GM19397 (cell line): ENCODE results near the gene IGF1R.

ENCODE experiments used
- ATAC-seq: cut with Tn5 transposase; IDR thresholded peaks from one replicate; pipeline ENCODE4 v1.9.1; 2021; ENCODE audit warnings: mild to moderate bottlenecking, moderate library complexity; ENCODE audit not compliant: unreplicated experiment

Gene IGF1R

DNA sequence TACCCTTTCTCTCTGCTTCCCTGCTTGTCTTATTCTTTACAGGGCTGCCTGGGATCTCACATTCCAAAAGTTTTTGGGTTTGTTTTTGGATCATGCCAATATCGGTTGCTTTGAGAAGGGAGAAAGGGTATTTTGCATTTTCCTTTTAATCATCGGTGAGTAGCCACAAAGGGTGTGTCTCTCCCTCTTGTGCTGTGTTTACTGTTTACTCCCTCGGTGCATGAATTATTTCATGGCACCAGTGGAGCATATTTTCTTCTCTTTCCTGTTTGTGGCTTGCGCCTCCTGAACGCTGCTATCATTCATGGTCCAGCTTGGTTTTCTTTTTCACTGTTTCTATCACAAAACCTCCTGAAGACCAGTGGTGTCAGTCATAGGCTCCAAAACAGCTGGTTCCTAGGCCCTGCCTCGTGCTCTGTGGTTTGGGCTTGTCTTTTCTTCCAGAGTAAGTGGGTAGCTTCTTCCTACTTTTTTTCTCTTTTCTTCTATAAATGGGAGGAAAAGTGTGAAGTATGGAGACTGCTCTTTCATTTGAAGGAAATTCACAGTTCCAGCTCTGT lies 54.9 kb downstream of the IGF1R start:
- no peak for ATAC-seq

DNA sequence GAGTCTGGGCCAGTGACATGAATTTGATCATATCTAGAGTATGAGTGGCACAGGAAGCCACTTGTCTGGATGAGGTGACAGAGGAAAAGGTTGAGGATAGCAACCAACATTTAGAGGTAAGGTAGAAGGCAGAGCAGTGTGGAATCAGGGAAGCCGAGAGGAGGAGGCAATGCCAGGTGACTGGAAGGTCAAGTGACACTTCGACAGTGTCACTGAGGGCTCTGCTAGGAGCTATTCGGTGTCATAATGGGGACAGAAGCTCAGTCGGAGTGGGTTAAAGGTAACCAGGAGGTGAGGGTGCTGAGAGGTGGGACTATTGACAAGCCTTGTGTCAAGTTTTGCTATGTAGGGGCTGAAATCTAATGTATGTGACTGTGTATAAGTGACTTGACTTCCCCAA lies 56.7 kb downstream of the IGF1R start:
- ATAC-seq: no peak

DNA sequence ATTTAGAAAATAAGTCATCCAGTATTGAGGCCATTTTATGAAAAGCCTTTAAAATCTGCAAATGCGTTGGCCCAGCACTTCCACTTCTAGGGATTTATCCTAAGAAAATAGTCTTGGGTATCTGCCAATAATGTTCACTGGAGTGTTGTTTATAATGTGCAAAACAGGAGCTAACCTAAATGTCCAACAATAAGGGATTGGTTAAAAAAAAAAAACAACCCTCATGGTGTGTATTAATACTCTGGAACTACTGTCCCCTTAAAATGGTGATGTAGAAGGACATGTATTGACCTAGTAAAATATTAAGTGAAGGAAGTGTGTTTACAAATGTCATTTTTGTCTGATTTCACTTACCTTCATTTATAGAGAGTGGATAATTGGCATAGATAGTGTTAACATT lies 58.0 kb downstream of the IGF1R start:
- ATAC-seq: no peak

DNA sequence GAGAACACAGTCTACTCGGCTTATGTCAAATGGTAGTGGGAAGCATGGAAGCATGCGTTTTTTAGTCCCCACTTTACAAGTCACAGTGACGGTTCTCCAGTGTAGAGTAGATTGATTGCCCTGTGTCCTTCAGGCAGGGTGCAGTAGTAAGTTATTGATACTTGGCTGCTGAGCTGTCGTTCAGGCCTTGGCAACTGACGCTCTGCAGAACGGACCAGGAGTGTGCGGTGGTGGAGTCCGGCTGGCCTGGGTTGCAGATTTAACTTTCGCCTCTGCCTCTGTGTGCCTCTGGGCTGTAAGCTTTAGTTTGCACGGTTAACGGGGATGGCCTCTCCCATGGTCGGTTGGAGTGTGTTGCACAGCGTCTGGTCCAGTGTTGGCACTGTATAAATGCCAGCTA lies 58.6 kb downstream of the IGF1R start:
- no peak for ATAC-seq

DNA sequence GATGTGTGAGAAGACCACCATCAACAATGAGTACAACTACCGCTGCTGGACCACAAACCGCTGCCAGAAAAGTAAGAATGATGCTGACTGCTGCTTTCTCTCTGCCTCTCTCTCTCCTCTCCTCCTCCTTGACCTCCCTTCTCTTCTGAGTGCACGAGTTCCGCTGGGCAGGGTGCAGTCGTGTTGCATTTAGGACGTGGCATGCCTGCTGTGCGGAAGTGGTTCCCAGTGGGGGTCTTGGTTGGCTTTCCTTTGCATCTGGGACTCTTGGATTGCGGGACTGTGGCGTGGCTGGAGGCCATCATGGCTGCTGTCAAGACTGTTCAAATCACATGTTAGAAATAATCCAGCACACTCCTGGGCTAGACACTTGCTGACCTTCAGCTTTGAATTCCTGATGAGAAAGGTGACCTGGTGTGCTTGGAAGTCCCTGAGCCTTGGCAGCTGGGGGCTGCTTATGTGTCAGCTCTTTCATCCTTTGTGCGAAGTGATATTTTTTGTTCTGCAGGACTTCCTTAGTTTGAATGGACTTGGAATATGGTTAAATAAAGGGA lies 59.8 kb downstream of the IGF1R start:
- ATAC-seq: no peak

DNA sequence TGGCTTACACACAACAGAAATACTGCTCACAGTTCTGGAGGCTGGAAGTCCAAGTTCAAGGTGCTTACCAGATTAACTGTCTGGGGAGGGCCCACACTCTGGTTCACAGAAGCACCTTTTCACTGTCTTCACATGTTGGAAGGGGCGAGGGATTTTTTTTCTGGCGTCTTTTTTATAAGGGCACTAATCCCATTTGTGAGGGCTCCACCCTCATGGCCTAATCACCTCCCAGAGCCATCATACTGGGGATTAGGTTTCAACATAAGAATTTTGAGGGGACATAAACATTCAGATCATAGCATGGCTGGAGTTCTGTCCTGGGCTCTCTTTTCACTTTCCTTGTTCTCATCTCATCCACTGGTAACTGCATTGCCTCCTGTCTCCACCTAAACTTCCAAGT lies 63.5 kb downstream of the IGF1R start:
- ATAC-seq: no peak

DNA sequence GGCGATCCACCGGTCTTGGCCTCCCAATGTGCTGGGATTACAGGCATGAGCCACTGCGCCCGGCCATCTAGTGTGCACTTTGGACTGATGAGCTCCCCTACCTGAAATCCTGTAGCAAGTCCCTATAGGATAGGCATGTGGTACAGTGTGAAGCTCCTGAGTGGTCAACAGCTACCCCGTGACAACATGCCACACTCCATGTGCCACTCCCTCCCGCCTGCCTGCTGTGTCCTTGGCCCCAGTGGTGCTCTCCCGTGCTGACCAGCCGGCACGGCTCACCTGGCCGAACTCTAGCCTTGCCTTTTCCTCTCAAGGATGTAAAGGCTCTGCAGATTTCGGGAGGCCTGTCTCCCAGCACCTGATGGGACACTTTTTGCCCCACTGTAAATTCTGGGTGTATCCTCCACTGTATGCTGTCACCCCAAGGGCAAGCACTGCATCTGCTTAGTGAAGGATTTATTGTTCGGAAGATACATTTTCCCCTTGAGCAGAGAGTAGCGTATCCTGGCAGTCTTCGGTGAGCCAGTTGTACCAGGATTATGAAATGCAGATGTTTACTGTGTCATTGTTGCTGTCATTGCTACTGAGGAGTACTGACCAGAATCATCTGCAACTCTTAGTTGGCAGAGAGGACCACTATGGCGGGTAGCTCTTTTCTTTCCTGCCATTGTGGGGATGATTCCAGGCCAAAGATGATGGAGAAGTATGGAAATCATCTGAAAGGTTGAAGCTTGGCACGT lies 64.7 kb downstream of the IGF1R start:
- no peak for ATAC-seq

DNA sequence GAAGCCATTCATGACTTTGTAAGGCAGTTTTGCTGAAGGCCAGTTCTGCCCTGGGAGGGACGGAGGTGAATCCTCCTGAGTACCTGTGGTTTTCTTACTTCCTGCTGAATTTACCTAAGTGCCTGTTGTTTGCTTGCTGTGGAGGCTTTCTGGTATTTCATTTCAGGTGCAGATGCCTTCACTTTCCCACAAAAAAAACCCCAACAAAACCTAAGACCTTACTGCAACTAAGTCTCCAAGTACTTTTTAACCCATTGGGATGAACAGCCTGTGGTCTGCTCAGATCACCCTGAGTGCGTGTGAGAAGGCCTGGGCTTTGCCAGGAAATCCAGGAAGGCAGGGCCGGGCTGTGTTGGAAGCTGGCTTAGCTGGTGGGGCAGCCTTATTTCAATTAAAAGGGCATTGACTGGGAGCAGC lies 65.3 kb downstream of the IGF1R start:
- no peak for ATAC-seq

DNA sequence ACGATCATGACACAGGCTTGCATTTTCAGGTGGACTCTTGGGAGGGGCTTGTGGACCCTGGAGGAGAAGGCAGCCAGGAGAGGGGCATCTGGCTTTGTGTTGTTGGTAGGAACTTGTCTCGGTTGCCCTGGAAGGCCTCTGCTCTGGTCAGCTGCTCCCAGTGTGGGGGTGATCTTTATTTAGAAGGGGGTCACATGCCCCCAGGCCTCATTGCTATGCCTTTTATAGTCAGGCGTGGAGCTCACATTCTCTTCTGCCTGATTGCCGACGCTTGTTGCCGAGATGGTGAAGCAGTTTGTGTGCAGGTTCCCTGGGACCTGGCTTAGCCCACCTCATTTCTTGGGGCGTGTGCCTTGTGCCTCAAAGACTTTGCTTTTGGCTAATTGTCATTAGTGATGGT lies 66.6 kb downstream of the IGF1R start:
- ATAC-seq: no peak

DNA sequence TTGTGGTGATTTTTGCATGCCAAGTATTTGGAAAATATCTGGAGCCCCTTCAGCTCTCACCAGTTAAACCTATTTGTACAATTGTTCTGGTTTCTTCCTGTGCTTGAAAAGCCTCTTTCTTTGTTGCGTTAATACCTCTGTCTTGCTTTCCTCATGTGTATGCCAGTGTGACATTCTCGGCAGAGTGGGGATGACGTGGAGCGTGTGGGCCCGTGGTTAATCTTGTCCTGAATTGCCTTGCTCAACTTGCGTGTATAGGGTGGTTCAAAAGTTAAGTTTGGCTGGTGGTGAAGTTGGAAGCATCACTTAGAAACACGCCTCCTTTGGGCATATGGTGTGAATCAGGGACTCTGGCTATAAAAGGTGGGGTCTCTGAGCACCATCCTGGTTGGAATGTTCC lies 67.1 kb downstream of the IGF1R start:
- ATAC-seq: no peak

DNA sequence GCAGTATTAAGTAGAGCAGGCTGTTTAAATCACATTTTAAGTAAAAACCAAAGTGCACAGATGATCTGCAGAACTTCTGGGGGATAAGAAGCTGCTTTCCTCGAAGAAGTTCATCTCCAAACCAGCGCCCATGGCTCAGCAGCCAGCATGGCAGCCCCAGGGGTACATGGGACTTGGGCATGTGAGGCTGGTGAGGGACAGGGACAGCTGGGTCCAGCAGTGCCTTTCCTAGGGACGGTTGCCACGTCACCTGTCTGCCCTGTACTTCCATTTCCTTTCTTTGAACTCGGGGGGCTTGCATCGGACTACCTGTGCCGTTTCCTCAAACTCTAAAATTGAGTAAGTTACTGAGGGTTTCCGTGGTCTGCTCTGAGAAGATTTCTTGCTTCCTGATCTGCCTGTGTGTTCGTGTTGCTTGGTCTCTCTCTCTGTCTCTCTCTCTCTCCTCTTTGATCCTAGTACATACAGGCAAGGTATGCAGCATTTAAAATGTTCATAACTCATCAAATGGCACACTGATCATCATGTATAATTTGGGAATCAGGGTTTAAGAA lies 67.6 kb downstream of the IGF1R start:
- no peak for ATAC-seq

DNA sequence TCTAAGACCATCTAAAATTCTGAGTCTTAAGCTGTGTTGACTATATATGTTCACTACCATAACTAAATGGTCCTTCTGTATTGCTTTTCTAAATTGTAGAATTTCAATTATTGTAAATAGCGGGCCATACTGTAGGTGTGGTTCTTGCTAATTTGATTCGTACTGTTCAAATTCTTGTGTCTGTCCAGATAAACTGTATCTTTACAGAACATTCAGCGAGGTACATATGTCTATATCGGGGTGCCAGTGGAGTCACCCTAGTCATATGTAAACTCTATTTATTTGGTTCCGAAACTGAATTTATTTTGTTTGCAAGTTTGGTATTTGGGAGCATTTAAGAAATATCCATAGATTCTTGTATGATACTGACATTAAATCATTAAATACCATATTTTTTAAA lies 69.0 kb downstream of the IGF1R start:
- no peak for ATAC-seq

DNA sequence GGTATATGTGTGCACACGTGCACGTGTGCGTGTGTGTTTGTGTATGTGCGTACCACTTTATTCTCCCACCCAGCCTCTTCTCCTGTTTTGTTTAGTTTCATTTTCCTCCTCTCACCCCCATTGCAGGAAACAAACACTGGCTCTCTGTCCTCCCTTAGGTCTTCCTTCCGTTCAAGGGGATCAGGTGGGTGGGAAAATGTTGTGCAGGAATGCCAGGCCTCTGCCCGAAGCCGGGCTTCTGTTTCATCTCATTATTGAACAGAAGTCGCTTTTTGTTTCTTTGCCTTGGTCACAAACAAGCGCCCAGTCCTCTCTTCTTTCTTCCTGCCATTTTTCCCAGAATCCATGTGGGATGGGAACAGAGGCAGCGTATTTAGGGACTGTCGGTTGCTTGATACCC lies 69.6 kb downstream of the IGF1R start:
- no peak for ATAC-seq

DNA sequence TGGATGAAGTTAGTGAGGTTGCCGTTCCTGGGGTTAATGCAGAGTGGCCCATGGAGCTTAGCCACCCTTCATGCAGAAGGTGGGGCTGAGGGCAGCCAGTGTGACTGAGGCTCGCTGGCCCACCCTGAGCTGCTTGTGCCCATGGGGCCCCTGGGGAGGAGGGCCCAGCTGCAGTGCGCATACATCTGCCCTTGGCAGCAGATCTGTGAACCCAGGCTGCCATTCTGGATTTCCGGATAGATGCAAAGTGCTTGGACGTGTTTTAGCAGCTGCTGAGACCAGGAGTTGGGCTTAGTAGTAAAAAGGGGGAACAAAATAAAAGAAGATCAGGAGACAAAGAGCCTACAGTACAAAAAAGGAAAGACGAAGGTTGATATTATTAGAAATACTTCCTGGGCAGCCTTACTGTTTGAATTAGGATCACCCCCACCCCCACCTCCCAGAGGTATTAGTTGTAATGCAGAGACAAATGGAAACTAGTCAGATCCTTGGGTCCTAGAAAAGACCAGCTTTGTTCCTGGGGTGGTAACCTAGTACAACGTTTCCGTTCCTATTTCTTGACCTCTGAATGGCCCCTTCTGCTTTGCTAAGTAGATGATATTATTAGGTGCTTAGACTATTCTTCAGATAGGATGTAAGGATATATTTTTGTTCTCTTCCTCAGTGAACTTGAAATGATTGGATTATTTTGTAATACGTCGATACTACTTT lies 70.2 kb downstream of the IGF1R start:
- ATAC-seq: no peak

DNA sequence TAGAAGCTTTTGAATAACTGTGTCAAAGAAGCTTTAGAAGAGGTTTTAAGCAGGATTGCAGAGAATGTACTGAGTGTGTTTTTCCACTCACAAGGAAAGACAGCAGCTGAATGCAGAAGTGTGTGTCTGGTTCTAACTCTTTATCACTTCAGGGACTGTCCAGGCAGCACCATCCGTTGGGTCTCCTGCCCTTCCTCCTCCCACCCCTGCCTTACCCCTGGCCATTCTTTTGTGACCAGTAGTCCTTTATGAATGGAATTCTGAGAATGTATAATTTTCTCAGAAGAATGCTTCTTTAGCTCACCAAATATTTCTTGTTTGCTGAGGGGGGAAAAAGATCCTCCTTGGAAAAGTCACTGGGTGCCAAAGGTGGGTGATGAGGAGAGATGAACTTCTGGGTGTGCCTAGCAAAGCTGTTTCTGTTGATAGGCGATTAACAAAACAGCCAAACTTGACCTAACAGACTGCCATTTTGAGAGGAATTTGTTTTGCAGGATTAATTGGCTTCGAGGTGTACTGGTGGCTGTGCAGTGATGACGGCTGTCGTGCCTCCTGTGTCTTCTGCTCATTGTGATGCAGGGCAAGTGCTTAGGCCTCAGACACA lies 70.9 kb downstream of the IGF1R start:
- ATAC-seq: no peak

DNA sequence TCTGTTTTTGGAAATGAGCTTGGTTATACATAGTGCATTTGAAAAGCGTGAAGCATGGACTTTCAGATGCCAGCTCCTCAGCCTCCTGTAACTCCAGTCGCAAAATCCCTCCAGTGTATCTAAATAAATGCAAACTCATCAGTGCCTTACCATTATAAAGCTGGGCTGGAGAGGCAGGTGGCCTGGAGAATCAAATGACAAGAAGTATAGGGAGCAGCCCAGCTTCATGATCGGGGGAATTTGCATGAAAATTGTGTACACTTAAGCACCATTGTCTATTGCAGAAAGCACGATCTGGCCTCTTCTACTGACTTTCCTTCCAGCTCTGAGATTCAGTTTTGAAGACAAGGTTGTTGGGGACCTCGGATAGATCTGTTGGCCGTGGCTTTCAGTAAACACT lies 71.7 kb downstream of the IGF1R start:
- no peak for ATAC-seq

DNA sequence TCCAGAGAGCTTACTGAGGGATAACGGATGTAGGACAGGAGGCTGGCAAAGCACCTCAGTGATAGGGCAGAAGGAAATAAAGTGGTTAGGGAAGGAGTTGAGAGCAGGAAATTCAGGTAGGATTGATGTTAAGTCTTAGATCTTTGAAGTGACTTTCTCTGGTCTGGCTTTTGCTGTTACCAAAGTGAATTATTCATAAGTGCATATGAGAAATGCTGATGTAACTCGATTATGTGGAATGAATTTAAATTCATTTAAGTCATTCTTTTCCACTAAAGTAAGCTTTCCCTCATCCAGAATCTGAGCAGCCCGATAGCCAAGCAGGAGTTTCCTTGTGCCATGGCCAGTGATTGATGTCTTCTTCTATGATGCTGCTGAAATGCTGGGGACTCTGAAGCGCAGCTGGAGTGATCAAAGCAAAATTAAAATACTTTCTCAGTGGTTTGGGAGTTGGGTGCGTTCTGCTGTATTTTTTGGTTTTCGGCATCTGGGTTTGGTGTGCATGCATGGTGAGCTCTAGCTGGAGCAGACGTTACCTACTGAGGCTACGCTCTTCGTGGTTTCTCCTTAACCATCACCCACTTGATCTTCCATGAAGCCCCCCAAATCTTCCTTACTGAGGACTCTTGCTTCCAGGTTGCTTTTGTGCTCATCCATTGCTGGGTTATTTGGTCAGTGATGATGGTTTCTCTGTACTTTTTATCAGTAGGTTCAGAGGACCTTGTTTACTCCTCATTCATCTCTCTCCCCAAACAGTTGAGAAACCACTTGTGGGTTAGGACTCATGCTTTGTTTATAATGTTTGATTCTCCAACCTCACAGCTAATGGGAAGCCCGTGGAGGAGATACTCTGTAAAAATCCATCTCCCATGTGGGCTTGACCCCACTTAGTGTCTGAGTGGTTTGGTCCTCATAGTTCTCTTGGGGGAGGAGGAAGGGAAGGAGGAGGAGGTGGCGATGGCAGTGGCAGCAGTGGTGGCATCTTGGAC lies 72.5 kb downstream of the IGF1R start:
- no peak for ATAC-seq

DNA sequence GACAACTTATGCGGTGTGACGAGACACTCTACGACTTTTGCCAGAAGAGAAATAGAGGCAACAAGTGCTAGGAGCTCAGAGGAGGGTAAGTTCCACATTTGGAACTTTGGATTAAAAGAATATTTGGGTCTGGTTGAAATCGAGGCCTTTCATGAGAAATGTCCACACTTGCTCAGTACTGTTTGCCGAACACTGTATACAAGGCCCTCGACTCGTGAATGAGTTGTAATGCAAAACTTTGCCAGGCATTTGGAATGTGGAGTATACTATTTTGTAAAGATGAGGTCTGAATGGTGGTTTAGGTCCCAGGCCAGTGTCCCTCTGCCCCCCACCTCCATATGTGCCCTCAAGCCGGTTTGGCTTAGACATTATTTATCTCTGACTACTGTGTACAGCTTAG lies 73.9 kb downstream of the IGF1R start:
- no peak for ATAC-seq

DNA sequence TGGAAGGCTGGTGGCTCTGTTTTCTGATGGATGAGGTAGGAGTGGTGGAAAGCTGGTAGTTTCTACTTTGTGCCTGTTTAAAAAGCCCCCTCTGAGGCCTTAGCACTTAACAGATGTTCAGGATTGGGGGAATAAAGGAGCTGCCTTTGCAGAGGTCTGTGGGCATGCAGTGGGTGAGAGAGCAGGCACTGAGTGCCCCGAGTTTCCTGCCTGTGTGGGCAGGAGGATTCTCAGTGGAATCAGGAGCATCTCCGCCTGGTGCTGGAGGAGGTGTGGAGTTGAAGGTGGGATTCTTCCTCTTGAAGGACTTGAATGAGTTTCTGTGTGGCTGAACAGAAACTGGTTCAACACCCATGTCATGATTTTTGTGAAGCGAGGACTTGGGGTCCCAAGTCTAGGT lies 74.3 kb downstream of the IGF1R start:
- no peak for ATAC-seq

DNA sequence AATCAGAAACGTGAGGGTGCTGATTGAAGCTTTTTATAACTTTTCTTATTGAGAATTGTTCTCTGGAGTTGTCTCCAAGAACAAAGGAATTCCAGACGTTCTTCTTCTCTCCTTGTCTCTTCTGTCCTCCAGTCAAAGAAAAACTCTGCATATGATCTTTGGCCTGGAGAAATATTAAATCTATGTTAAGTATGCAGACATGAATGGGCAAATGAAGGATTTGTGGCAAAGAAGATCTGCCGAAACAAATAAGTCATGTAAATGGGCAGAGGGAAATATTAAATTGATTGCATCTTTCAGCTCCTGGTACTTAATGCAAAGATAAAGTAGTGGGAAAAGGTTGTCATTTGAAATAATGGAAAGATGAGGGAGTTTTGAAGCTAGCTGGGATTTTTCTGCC lies 74.9 kb downstream of the IGF1R start:
- ATAC-seq: no peak
